Mesenchymal stem cell (in vitro differentiated cells and primary cell): ENCODE results near the gene GNG11.
A peak's percentile ranks its signal among the peaks of the same experiment; 100 is the strongest.
"Not testable (repeated sequence)": the region's sequence is repeated elsewhere in the genome, so short reads cannot be mapped to it uniquely, and the experiment has no call there.

Source experiments
- DNase-seq: peaks from one replicate; pipeline ENCODE4 v3.0.0-alpha.2; 2013
- H2AFZ ChIP-seq: one replicate; pipeline ENCODE4 v1.6.1; 2013; ENCODE audit warnings: low read depth, mild to moderate bottlenecking, control low read depth, inconsistent platforms, low read length, moderate library complexity
- H2AK5ac ChIP-seq: 2 replicates; pipeline ENCODE4 v1.6.1; 2013; ENCODE audit warnings: low read length, moderate library complexity, mild to moderate bottlenecking, inconsistent platforms; ENCODE audit not compliant: severe bottlenecking
- H2BK120ac ChIP-seq: one replicate; pipeline ENCODE4 v1.6.1; 2013; ENCODE audit warnings: low read depth, mild to moderate bottlenecking, inconsistent platforms, low read length, moderate library complexity
- H2BK12ac ChIP-seq, 2 experiments: one replicate each; pipeline ENCODE4 v1.6.1; 2013; ENCODE audit warnings: inconsistent platforms in 2 of 2, low read length in 2 of 2, mild to moderate bottlenecking in 2 of 2, moderate library complexity in 2 of 2, control low read depth in 1 of 2
- H2BK15ac ChIP-seq: one replicate; pipeline ENCODE4 v1.6.1; 2013; ENCODE audit warnings: mild to moderate bottlenecking, low read depth, inconsistent platforms; ENCODE audit not compliant: poor library complexity, severe bottlenecking
- H2BK5ac ChIP-seq: 2 replicates; pipeline ENCODE4 v1.6.1; 2013; ENCODE audit warnings: low read depth, mild to moderate bottlenecking, low read length, control low read depth, inconsistent platforms; ENCODE audit not compliant: poor library complexity, severe bottlenecking
- H3K14ac ChIP-seq, 2 experiments: one replicate each; pipeline ENCODE4 v1.6.1; 2013; ENCODE audit warnings: inconsistent platforms in 2 of 2, low read length in 2 of 2, control low read depth in 1 of 2, mild to moderate bottlenecking in 1 of 2, moderate library complexity in 1 of 2
- H3K18ac ChIP-seq, 2 experiments: one replicate each; pipeline ENCODE4 v1.6.1; 2013; ENCODE audit warnings: inconsistent platforms in 2 of 2, low read length in 2 of 2, control low read depth in 1 of 2, low read depth in 1 of 2, mild to moderate bottlenecking in 1 of 2
- H3K23ac ChIP-seq, 2 experiments: one replicate each; pipeline ENCODE4 v1.6.1; 2013; ENCODE audit warnings: inconsistent platforms in 2 of 2, low read length in 2 of 2, mild to moderate bottlenecking in 2 of 2, moderate library complexity in 2 of 2, control low read depth in 1 of 2
- H3K27ac ChIP-seq: 2 replicates; pipeline ENCODE4 v1.5.1; 2013; ENCODE audit warnings: mild to moderate bottlenecking, moderate library complexity, low read length, control low read depth, inconsistent platforms; ENCODE audit not compliant: poor library complexity, severe bottlenecking
- H3K27me3 ChIP-seq, 2 experiments: 2 replicates each; pipeline versions ENCODE4 v1.6.1 to v1.7.0; 2013; ENCODE audit warnings: low read length in 2 of 2, mild to moderate bottlenecking in 2 of 2, moderate library complexity in 2 of 2, control low read depth in 1 of 2, inconsistent platforms in 1 of 2; ENCODE audit not compliant: control insufficient read depth in 1 of 2, insufficient read depth in 1 of 2
- H3K36me3 ChIP-seq, 2 experiments: 2 replicates each; pipeline versions ENCODE4 v1.6.1 to v1.7.0; 2013; ENCODE audit warnings: low read length in 2 of 2, control low read depth in 1 of 2, inconsistent platforms in 1 of 2, low read depth in 1 of 2, mild to moderate bottlenecking in 1 of 2; ENCODE audit not compliant: insufficient read depth in 2 of 2, control insufficient read depth in 1 of 2
- H3K4ac ChIP-seq, 2 experiments: one replicate each; pipeline ENCODE4 v1.6.1; 2013; ENCODE audit warnings: inconsistent platforms in 2 of 2, low read length in 2 of 2, mild to moderate bottlenecking in 2 of 2, moderate library complexity in 2 of 2, control low read depth in 1 of 2, low read depth in 1 of 2
- H3K4me1 ChIP-seq: 2 replicates; pipeline ENCODE4 v1.6.1; 2013; ENCODE audit warnings: low read depth, low read length, control low read depth; ENCODE audit not compliant: control insufficient read depth, insufficient read depth
- H3K4me2 ChIP-seq: 2 replicates; pipeline ENCODE4 v1.6.1; 2013; ENCODE audit warnings: low read length, mild to moderate bottlenecking, inconsistent platforms; ENCODE audit not compliant: poor library complexity, severe bottlenecking
- H3K4me3 ChIP-seq, 2 experiments: 2 replicates each; pipeline versions ENCODE4 v1.5.1 to v1.7.0; 2013; ENCODE audit warnings: low read length in 2 of 2, mild to moderate bottlenecking in 2 of 2, control low read depth in 1 of 2, low read depth in 1 of 2; ENCODE audit not compliant: insufficient read depth in 1 of 2
- H3K79me1 ChIP-seq: replicated peaks from 2 replicates; pipeline ENCODE4 v1.6.1; 2013; ENCODE audit warnings: mild to moderate bottlenecking, control low read depth, low read length, inconsistent platforms; ENCODE audit not compliant: poor library complexity, severe bottlenecking
- H3K9ac ChIP-seq: 2 replicates; pipeline ENCODE4 v1.7.0; 2013; ENCODE audit warnings: mild to moderate bottlenecking, low read length, moderate library complexity
- H3K9me3 ChIP-seq: 2 replicates; pipeline ENCODE4 v1.7.0; 2013; ENCODE audit warnings: mild to moderate bottlenecking, low read length; ENCODE audit not compliant: control insufficient read depth
- H4K8ac ChIP-seq: one replicate; pipeline ENCODE4 v1.6.1; 2013; ENCODE audit warnings: inconsistent platforms, mild to moderate bottlenecking, low read length, moderate library complexity
- H4K91ac ChIP-seq: one replicate; pipeline ENCODE4 v1.6.1; 2013; ENCODE audit warnings: mild to moderate bottlenecking, low read length, inconsistent platforms
- WGBS: methylation state at CpG from one replicate; pipeline ENCODE4 v1.1.7; 2013; ENCODE audit warnings: mixed read lengths; 5-methylcytosine and 5-hydroxymethylcytosine counted together

Gene GNG11

GRCh38 chr7:93913197-93913596 is 8.3 kb upstream of the GNG11 start:
- no peak overlapping the region for H2AK5ac ChIP-seq
- no peak overlapping the region for H3K9ac ChIP-seq
- no peaks in the 10 kb centered on the region for H3K4me1 ChIP-seq
- H3K14ac ChIP-seq, result no peak overlapping the region
- H3K4me2 ChIP-seq, result no peak overlapping the region
- no peak overlapping the region for H2BK120ac ChIP-seq
- no peaks in the 10 kb centered on the region for H3K79me1 ChIP-seq
- H2AFZ ChIP-seq, result no peak overlapping the region
- no peak overlapping the region for H4K8ac ChIP-seq
- no peak overlapping the region for H3K4ac ChIP-seq
- no peak overlapping the region for H2BK15ac ChIP-seq
- no peak for DNase-seq
- no peak overlapping the region for H2BK12ac ChIP-seq
- H3K36me3 ChIP-seq, result no peaks in the 10 kb centered on the region
- H3K18ac ChIP-seq, result no peak overlapping the region
- no peak overlapping the region for H2BK5ac ChIP-seq
- no peak overlapping the region for H3K23ac ChIP-seq
- H3K9me3 ChIP-seq, result no peaks in the 10 kb centered on the region
- H3K4me3 ChIP-seq, result no peak overlapping the region
- H4K91ac ChIP-seq, result no peak overlapping the region
- no peak overlapping the region for H3K27ac ChIP-seq
- no peaks in the 10 kb centered on the region for H3K27me3 ChIP-seq

GRCh38 chr7:93914581-93915066 is 6.9 kb upstream of the GNG11 start:
- Histone ChIP-seq H2BK12ac (no peak overlapping the region), H4K8ac (no peak overlapping the region), H3K36me3 (no peaks in the 10 kb centered on the region), H4K91ac (no peak overlapping the region), H3K9me3 (no peaks in the 10 kb centered on the region), H2AFZ (no peak overlapping the region), H3K23ac (no peak overlapping the region), H3K18ac (no peak overlapping the region), H3K4me1 (no peaks in the 10 kb centered on the region), H3K4me2 (no peak overlapping the region), H2BK120ac (no peak overlapping the region), H3K27ac (no peak overlapping the region), H3K4me3 (peak overlapping the region in 1 of 2 experiments; percentile 65), H2BK5ac (no peak overlapping the region), H2AK5ac (no peak overlapping the region), H3K27me3 (no peaks in the 10 kb centered on the region), H3K79me1 (no peaks in the 10 kb centered on the region), H2BK15ac (no peak overlapping the region), H3K9ac (peak overlapping the region; percentile 47), H3K14ac (no peak overlapping the region), H3K4ac (no peak overlapping the region)
- WGBS, result 69% methylated on average over 3 of the region's 7 CpGs
- DNase-seq, result peak; percentile 51

GRCh38 chr7:93915206-93915842 is 6.2 kb upstream of the GNG11 start:
- not testable (repeated sequence) for H3K79me1 ChIP-seq, H2BK15ac ChIP-seq, H3K36me3 ChIP-seq, H2BK120ac ChIP-seq, H3K27ac ChIP-seq, H3K9ac ChIP-seq, H2BK12ac ChIP-seq, H3K4me2 ChIP-seq, H3K4me1 ChIP-seq, H3K18ac ChIP-seq, H2AFZ ChIP-seq, H3K4ac ChIP-seq, H3K23ac ChIP-seq, H2AK5ac ChIP-seq, H4K91ac ChIP-seq, H3K9me3 ChIP-seq, H3K27me3 ChIP-seq, DNase-seq, H2BK5ac ChIP-seq, H3K14ac ChIP-seq, H4K8ac ChIP-seq, H3K4me3 ChIP-seq
- WGBS, result no CpG with 5 or more reads among the region's 3 CpGs

GRCh38 chr7:93915888-93916287 is 5.6 kb upstream of the GNG11 start:
- H3K9ac ChIP-seq, H3K4me2 ChIP-seq, H3K18ac ChIP-seq, H3K27ac ChIP-seq, H2AFZ ChIP-seq, H3K79me1 ChIP-seq, H2AK5ac ChIP-seq, H2BK5ac ChIP-seq, H4K8ac ChIP-seq, DNase-seq, H2BK12ac ChIP-seq, H4K91ac ChIP-seq, H3K4me1 ChIP-seq, H3K9me3 ChIP-seq, H2BK120ac ChIP-seq, H3K36me3 ChIP-seq, H3K4me3 ChIP-seq, H2BK15ac ChIP-seq, H3K4ac ChIP-seq, H3K23ac ChIP-seq, H3K14ac ChIP-seq, H3K27me3 ChIP-seq: not testable (repeated sequence)
